Osteocyte (in vitro differentiated cells): ENCODE data around the gene DPY30. TPM values are rescaled to one million over a fixed set of nuclear protein-coding genes. Genes with fewer than 3 reads are reported as not detected.

Experiments
- DNase-seq: peaks from one replicate; pipeline ENCODE4 v3.0.0; 2021; ENCODE audit warnings: mixed read lengths; ENCODE audit not compliant: unreplicated experiment; ENCODE audit errors: extremely low spot score
- H3K27ac Mint-ChIP-seq: one replicate; pipeline ENCODE4 v1.8.0; 2021; ENCODE audit warnings: mild to moderate bottlenecking, mixed read lengths; ENCODE audit not compliant: unreplicated experiment
- H3K27me3 Mint-ChIP-seq: one replicate; pipeline ENCODE4 v1.8.0; 2021; ENCODE audit warnings: mixed read lengths; ENCODE audit not compliant: unreplicated experiment
- H3K36me3 Mint-ChIP-seq: one replicate; pipeline ENCODE4 v1.8.0; 2021; ENCODE audit warnings: mixed read lengths; ENCODE audit not compliant: unreplicated experiment
- H3K4me1 Mint-ChIP-seq: one replicate; pipeline ENCODE4 v1.8.0; 2021; ENCODE audit warnings: mixed read lengths; ENCODE audit not compliant: unreplicated experiment
- H3K4me3 Mint-ChIP-seq: one replicate; pipeline ENCODE4 v1.8.0; 2021; ENCODE audit warnings: mild to moderate bottlenecking, moderate library complexity, mixed read lengths; ENCODE audit not compliant: unreplicated experiment
- H3K9me3 Mint-ChIP-seq: one replicate; pipeline ENCODE4 v1.8.0; 2021; ENCODE audit warnings: mixed read lengths; ENCODE audit not compliant: unreplicated experiment
- total RNA-seq: library from RNA; stranded (reverse); gene quantifications from 2 replicates; pipeline ENCODE4 v1.2.1, GENCODE V29; 2021
- TF ChIP-seq, protein P1 (sequence below): fragments of 200-600 bp; sonication (generic); IDR thresholded peaks from 2 replicates; pipeline ENCODE4 v1.5.0; 2021; ENCODE audit warnings: antibody characterized with exemption, mild to moderate bottlenecking, moderate library complexity

DPY30 gene
- total RNA-seq, 1 donor from 2014 or later: 56.4 TPM

DNA sequence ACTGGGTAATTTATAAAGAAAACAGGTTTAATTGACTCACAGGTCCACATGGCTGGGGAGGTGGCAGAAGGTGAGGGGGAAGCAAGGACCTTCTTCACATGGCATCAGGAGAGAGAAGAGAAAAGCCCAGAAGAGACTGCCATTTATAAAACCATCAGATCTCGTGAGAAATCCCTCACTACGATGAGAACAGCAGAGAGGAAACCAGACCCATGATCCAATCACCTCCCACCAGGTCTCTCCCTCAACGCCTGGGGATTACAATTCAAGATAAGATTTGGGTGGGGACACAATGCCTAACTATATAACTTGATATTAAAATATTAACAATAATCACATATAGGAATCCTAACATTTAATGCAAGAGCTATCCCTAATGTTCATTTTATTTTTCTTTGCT lies 60.6 kb downstream of the DPY30 start:
- Mint-ChIP-seq H3K9me3 (no peaks in the 10 kb centered on the region), H3K36me3 (no peaks in the 10 kb centered on the region), H3K4me1 (peaks cover 19% of the 10 kb centered on the region), H3K27me3 (no peaks in the 10 kb centered on the region), H3K4me3 (no peak overlapping the region), H3K27ac (no peak overlapping the region)
- DNase-seq: no peak
- TF ChIP-seq, protein P1, sequence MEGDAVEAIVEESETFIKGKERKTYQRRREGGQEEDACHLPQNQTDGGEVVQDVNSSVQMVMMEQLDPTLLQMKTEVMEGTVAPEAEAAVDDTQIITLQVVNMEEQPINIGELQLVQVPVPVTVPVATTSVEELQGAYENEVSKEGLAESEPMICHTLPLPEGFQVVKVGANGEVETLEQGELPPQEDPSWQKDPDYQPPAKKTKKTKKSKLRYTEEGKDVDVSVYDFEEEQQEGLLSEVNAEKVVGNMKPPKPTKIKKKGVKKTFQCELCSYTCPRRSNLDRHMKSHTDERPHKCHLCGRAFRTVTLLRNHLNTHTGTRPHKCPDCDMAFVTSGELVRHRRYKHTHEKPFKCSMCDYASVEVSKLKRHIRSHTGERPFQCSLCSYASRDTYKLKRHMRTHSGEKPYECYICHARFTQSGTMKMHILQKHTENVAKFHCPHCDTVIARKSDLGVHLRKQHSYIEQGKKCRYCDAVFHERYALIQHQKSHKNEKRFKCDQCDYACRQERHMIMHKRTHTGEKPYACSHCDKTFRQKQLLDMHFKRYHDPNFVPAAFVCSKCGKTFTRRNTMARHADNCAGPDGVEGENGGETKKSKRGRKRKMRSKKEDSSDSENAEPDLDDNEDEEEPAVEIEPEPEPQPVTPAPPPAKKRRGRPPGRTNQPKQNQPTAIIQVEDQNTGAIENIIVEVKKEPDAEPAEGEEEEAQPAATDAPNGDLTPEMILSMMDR: no peak

DNA sequence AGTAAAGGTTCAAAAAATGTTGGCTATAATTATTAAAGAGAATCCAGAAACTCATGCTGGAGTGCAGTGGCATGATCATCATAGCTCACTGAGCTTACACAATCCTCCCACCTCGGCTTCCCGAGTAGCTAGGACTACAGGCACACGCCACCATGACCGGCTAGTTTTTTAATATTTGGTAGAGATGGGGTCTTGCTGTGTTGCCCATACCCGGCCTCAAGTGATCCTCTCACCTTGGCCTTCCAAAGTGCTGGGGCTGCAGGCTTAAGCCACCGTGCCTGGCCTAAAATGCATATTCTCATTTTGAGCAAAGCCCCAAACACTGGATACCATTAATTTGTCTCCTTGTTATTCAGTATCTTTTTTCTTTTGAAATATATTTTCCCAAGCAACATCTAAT lies 61.2 kb downstream of the DPY30 start:
- Mint-ChIP-seq H3K9me3 (no peaks in the 10 kb centered on the region), H3K4me3 (no peak overlapping the region), H3K27me3 (no peaks in the 10 kb centered on the region), H3K27ac (no peak overlapping the region), H3K4me1 (peaks cover 18% of the 10 kb centered on the region), H3K36me3 (no peaks in the 10 kb centered on the region)
- no peak for DNase-seq
- TF ChIP-seq, protein P1: no peak

Other genes with a start within 250 kb of the DPY30 start
- gene MEMO1, start 28.8 kb downstream of the DPY30 start, total RNA-seq: 44.3 and 48.1 TPM in 2 replicates
- gene SPAST, start 23.8 kb upstream of the DPY30 start, total RNA-seq: 25.6 and 26.4 TPM in 2 replicates
- gene SLC30A6, start 126.1 kb upstream of the DPY30 start, total RNA-seq: 26.8 and 28.4 TPM in 2 replicates
- gene NLRC4, start 225.1 kb upstream of the DPY30 start, total RNA-seq: not detected in 2 replicates
- 73.5 and 75.5 TPM in 2 replicates for gene YIPF4, start 238.1 kb upstream of the DPY30 start, total RNA-seq